ENCODE results near the gene KIAA1217.

Gene KIAA1217

DNA sequence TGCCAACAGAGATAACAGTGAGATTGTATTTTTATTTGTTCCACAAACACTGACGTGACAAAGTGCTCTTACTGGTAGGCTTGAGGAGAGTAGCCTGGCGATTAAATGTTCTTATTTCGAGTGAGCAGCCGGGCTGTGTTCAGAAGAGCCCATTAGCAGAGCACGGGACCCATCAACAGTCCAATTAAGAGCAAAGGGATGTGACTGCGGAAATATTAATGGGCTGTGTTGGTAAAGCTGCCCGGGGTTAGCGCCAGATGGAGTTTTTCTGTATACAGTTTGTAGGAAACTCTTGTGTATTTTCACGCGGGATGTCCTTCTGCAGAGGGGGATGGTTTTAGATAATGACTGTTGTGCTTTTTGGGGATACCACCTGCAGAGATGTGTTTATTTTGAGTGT lies 104.3 kb downstream of the KIAA1217 start:
- no peak for DNase-seq
- Histone ChIP-seq H3K27ac (no peak overlapping the region), H3K27me3 (no peaks in the 10 kb centered on the region), H3K4me3 (no peak overlapping the region), H3K36me3 (no peaks in the 10 kb centered on the region), H3K4me1 (no peaks in the 10 kb centered on the region), H3K9me3 (no peaks in the 10 kb centered on the region)
- TF ChIP-seq CTCF (IDR thresholded peaks at IDR 0.05), result no peak
- intact Hi-C loops (cut with DNase I; ENCODE audit: low total_unique reads), result no loop called here

DNA sequence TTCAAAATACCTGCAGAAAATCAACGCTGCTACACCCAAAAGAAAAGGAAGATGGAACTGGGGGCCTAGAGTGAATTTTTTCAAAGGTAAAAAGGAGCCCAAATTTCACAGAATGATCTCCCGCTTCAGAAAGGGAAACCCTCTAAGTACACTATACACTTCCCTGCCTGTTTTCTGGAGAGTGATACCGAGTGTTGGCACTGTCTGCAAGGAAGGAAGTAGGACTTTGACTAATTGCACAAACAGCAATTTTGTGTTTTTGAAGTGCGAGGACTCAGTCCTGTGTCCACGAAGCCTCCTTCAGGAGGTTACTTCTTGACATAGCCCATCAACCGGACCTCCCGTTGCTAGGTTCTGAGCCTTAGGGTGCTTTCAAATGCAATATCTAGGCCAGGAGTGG lies 106.3 kb downstream of the KIAA1217 start:
- no peaks in the 10 kb centered on the region for H3K36me3 ChIP-seq
- H3K4me1 ChIP-seq, result no peaks in the 10 kb centered on the region
- H3K9me3 ChIP-seq, result no peaks in the 10 kb centered on the region
- intact Hi-C loops (cut with DNase I; ENCODE audit: low total_unique reads), result no loop called here
- no peak overlapping the region for H3K27ac ChIP-seq
- no peak overlapping the region for H3K4me3 ChIP-seq
- no peak for TF ChIP-seq CTCF (IDR thresholded peaks at IDR 0.05)
- no peak for DNase-seq
- H3K27me3 ChIP-seq, result no peaks in the 10 kb centered on the region

DNA sequence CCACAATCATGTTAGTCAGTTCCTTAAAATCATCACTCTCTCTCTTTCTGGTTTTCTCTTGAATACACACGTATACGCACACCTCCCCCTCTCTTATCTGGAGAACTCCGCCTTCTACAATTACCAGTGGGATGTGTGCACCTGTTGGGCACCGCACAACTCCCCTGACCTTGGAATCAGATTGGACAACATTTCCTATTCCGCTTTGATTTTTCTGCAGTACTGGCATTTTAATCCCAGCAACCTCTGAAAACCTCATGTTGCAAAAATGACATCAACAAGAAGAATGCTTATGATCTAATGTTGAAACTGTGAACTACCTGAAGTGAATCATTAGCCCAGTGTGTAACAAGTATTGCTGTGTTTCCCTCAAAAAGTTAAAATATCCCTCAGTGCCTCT lies 109.6 kb downstream of the KIAA1217 start:
- Histone ChIP-seq H3K27ac (no peak overlapping the region), H3K27me3 (no peaks in the 10 kb centered on the region), H3K4me1 (no peaks in the 10 kb centered on the region), H3K9me3 (no peaks in the 10 kb centered on the region), H3K4me3 (no peak overlapping the region), H3K36me3 (no peaks in the 10 kb centered on the region)
- TF ChIP-seq CTCF (IDR thresholded peaks at IDR 0.05), result no peak
- intact Hi-C loops (cut with DNase I; ENCODE audit: low total_unique reads), result no loop called here
- DNase-seq, result no peak

DNA sequence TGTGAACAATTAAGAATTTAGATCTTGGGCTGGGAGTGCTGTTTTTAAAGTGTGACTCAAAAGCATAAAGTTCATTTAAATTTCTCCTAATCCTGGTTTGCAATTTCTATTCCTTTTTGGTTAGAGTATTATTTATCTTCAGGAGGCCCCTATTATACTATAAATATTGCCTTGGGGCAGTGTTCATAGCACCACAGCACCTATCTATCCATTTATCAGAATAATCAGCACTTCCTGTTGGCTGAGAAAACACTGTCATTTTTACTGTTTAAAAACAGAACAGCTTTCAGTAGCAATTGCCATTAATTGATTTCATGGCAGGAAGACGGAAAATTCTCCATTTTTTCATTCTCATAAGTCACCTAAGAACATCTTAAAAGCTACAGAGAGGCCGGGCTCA lies 111.4 kb downstream of the KIAA1217 start:
- Histone ChIP-seq H3K27me3 (no peaks in the 10 kb centered on the region), H3K4me1 (no peaks in the 10 kb centered on the region), H3K4me3 (no peak overlapping the region), H3K27ac (no peak overlapping the region), H3K36me3 (no peaks in the 10 kb centered on the region), H3K9me3 (no peaks in the 10 kb centered on the region)
- DNase-seq, result no peak
- intact Hi-C loops (cut with DNase I; ENCODE audit: low total_unique reads), result no loop called here
- TF ChIP-seq CTCF (IDR thresholded peaks at IDR 0.05), result no peak

- no peak for TF ChIP-seq CTCF (IDR thresholded peaks at IDR 0.05)
- Histone ChIP-seq H3K4me3 (no peak overlapping the region), H3K4me1 (no peaks in the 10 kb centered on the region), H3K27ac (no peak overlapping the region), H3K27me3 (no peaks in the 10 kb centered on the region), H3K36me3 (no peaks in the 10 kb centered on the region), H3K9me3 (peaks cover 0 to 11% (median 0%) of the 10 kb centered on the region in 3 donors)
- DNase-seq, result no peak
- intact Hi-C loops (cut with DNase I; ENCODE audit: low total_unique reads), result no loop called here
Measured at GRCh38 chr10:24324651-24325050, 115.7 kb downstream of the KIAA1217 start.

DNA sequence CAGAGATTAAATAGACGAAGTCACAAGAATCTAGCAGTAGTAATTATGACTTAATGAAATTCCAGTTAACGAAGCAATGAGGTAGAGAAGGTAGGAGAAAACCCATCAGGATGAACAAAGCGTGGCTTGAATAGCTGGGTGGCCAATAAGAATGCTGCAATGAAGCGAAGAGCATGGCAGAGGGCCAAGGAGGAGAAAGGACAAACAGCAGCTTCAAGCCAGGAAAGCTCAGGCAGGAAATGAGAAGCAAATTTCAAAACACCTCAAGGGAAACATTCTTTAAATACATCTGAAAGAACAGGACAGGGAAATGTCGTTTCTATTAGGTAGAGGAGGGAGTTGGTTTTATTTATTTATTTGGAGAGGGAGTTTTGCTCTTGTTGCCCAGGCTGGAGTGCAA lies 122.5 kb downstream of the KIAA1217 start:
- Histone ChIP-seq H3K4me3 (no peak overlapping the region), H3K36me3 (no peaks in the 10 kb centered on the region), H3K9me3 (peaks cover 0 to 11% (median 0%) of the 10 kb centered on the region in 3 donors), H3K27ac (no peak overlapping the region), H3K27me3 (no peaks in the 10 kb centered on the region), H3K4me1 (peaks cover 0 to 14% (median 0%) of the 10 kb centered on the region in 4 donors)
- no peak for DNase-seq
- intact Hi-C loops (cut with DNase I; ENCODE audit: low total_unique reads), result no loop called here
- no peak for TF ChIP-seq CTCF (IDR thresholded peaks at IDR 0.05)

Data from tibial artery (tissue), 4 donors.